HG03108 (cell line): ENCODE measurements around the gene CATSPER3.

Experiments used
- ATAC-seq: cut with Tn5 transposase; IDR thresholded peaks from one replicate; pipeline ENCODE4 v1.9.1; 2021; ENCODE audit warnings: moderate library complexity; ENCODE audit not compliant: unreplicated experiment

Gene CATSPER3

GRCh38 chr5:135029477-135030122 lies 61.9 kb downstream of the CATSPER3 start:
- no peak for ATAC-seq

DNA sequence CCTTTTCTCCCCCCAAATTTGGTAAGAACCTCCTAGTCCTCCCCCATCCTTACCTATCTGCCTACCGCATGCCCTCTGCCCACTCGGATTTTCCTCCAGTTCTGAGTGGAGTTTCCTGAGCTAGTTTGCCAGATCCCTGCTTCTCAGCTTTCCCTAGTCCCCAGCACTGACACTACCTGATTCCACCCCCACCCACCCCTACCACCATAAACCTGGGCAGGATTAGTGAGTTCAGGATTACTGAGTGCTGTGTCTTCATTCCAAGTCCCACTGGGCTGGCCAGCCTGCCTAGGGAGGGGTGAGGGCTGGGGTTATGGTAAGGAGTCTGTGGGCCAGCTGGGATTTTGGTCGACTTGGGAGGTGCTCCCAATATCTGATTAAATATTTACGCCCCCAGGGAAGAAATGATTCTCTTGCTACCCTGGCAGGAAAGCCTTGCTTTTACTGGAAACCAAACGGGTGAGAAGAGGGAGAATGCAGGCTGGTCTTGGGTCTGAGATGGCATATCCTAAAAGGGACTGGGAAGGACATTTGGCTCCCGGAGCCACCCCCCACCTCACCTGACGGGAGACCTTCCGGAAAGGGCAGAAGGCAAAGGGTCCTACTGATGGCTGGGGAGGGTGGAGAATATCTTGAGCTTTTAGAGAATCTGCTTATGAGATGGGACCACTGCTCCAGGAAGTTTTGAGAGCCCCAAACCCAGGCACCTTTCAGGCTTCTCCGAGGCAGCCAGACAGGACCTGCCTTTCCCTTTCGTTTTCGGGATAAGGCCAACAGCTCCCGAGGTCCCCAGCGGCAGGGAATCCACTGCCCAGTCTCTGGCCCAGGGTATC lies 62.6 kb downstream of the CATSPER3 start:
- no peak for ATAC-seq

- ATAC-seq: no peak
Measured at GRCh38 chr5:135030956-135031812, 63.5 kb downstream of the CATSPER3 start.

GRCh38 chr5:135031813-135032694 lies 64.3 kb downstream of the CATSPER3 start:
- ATAC-seq: no peak

DNA sequence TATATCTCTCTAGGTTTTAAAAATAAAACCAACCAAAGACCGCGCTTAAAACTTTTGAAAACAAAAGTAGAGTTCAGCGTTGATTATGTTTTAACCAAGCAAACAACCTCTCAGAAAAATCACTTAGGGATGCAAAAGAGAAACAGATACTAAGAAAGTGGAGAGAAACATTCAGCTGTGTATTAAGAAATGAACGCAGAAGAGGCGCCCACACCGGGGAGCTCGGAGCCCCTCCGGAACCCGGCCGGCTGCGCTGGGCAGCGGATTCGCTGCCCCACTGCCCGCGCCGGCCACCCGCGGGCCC lies 64.9 kb downstream of the CATSPER3 start:
- no peak for ATAC-seq

DNA sequence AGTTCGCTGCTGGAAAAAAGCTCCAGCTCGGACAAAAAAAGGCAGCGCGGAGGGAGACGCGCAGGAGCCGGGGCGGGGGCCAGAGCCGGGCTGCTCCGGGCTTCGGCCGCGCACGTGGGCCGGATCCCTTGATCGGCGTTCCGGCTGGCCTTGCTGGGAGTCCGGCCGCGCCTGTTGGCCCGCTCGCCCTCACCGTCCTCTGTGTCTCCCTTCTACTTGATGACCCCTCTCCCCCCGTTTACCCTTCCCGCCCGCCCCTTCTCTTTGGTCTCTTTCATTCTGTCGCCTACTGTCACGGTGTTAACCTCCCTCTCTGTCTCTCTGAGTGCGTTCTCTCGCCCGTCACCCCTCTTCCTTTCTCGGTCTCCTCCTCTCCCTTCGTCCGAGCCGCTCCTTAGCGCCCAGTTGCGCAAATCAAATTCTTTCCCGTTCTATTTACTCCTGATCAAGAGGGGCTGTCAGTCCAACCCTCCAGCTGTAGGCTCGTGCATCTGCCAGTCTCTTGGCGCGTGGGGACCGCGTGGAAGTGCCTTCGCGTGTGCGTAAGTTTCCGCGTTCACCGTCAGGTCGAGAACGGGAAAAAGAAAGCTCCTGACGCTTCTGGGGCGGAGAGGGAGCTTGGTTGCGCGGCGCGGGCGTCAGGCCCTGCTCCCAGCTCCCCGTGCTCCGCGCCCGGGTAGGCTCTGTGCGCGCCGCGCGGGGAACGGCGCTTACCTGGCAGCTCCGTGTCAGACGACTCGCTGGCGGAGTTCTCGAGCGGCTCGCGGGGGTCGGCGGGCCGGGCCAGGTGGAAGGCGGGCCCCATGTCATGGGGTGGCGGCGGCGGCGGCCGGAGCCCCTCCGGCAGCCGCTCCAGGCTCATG lies 65.5 kb downstream of the CATSPER3 start:
- ATAC-seq: no peak

DNA sequence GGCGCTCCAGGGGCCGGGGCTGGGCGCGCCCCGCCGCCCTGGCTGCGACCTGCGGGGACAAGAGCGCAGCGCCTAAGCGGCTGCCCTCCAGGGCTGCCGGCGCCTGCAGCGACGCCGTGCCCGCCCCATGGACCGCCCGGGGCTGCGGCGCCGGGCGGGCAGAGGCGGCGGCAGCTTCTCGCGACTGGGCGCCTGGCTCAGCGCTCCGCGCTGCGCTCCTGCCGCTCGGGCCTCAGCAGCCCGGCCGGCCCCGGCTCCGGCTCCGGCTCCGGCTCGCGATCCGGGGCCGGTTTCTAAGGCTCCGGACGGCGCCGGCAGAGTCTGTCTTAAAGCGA lies 66.2 kb downstream of the CATSPER3 start, which contains the start of gene PITX1:
Gene PITX1 (minus strand): TSS at position 328 of the 335 bp plus-strand sequence. CDS start 347 bp downstream, outside the sequence.
- ATAC-seq: no peak

GRCh38 chr5:135034236-135034962 lies 66.7 kb downstream of the CATSPER3 start:
- no peak for ATAC-seq

DNA sequence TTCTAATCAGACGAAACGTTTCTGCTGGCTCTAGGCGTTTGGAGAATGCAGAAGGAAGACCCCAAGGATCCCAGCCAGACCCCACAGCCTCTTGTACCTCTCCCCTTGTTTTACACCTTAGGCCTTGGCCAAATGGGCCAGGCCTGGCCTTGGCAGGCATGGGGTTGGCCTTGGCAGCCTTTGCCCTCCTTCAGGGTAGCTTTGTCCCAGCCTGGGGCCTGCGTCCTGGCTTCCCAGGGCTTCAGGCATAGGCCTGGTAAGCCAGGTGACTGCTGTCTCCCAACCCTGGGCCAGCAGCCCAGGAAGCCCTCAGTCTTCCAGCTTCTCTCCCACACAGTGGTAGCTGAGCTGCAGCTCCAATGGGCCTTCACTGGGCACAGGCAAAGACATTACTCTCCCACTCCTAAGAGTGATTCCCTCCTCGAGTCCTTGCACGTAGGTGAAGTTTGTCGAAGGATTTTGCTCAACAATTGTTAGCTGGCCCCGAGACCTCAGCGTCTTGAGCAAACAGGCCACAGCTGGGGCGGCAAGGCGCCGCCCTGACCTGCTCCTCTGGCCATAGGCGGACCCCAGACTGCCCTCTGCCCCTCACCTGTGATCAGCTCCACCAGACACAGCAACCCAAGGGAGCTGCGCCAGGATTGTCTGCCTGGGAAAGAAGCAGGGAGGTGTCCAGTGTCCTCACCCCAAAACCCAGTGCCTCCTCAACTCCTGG lies 67.4 kb downstream of the CATSPER3 start:
- no peak for ATAC-seq

DNA sequence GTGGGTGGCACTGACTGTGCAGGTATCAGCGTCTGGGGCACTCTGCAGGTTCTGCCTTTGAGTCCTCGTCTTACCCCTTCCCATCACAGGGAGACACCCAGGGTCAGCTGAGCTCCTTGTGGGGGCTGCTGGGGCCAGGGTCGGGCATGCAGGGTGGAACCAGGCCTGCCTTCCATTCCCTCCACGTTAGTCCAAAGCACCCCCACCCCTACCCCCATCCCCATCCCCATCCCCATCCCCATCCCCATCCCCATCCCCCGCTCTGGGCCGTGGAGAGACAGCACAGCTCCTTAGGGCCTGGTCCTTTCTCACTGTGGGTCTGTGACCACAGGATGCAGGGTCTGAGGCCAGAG lies 67.9 kb downstream of the CATSPER3 start:
- no peak for ATAC-seq

DNA sequence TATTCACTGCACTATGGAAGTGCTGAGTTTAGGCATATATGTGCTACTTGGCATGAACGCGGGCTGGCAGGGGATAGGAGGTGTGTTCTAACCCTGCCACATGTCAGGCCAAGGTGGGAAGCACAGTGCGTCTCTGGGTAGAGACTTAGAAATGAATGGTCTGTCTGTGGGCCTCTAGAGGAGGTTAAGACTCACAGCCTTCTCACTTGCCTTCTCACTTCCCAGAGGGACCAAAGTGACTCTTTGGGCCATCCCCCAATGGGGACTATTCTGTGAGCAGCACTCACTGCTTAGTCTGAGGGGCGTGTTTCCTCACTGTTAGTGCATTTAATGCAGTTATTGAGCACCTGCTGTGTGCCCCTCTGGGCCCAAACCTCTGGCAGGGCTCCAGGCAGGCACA lies 68.7 kb downstream of the CATSPER3 start:
- no peak for ATAC-seq

DNA sequence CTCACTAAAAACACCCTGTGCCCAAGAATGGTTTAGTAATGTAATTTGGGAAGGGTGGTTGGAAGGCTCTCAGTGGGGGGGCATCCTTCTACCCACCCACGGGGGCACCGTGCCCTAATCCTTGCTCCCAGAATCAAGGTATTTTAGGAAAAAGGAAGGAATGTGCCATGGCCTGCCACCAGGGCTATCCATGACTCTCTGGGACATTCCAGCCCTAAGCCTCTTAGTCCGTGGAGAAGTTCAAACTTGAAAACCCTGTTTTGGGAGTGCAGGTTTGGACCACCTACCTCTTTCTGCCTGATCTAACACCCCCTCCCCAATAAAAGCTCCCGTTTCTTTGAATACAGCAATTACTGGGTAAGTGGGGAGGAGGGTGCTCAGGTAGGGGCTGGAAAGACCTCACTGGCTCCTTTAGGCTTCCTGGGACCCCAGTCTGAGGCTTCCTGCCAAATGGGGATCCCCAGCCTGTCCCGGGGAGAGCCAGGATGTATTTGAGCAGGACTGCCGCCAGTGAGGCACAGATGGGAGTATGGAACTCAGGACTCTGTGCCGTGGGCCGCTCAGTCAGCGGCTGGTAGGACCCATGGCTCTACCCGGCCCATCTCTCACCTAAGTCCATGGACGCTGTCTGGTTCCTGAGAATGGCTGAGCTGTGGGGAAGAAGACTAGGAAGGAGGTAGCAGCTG lies 70.0 kb downstream of the CATSPER3 start:
- ATAC-seq: no peak

DNA sequence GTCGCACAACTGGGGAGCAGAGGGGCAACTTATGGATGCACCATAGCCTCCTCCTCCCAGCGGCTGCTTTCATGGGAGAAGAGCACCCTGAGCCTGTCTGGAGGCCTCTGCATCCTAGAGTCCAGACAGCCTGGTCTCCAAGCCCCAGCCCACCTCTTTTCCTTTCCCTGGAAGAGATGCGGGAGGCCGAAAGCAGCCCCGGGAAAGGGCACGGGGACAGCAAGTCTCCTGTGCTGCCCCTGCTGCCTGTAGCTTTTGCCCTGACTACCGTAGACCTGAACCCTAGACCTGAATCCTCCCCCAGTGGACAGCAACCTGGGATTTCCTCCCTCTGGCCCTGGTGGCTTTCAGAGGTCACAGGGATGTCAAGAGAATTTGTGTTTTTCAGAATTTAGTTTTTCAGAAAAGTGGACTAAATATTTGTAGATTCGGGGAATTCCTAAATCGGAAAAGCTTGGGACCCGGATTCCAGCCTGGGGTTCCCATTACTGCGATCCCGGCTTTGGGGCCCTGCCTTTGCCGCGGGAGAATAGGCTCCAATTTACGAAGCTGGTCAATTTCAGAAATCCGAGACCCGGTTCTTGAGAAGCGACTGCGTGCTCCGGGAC lies 70.6 kb downstream of the CATSPER3 start:
- ATAC-seq: no peak

- no peak for ATAC-seq
Measured at GRCh38 chr5:135038813-135039270, 71.1 kb downstream of the CATSPER3 start.

GRCh38 chr5:135039271-135040033 lies 71.7 kb downstream of the CATSPER3 start:
- ATAC-seq: no peak

DNA sequence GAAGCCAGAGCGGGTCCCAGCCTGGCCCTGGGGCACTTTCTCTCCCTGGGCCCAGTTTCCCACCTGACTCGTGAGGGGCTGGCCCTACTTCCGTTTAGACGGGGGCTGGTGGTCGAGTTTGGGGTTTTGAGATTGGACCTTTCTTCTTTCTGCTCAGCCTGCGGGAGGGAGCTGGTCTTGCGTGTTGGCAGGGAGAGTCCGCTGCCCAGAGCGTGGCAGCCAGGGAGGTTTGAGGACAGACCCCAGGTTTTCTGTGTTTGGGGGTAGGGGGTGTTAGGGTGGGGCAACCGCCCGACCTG lies 72.3 kb downstream of the CATSPER3 start:
- ATAC-seq: no peak
